Prostate gland (tissue), 2 donors: ENCODE data around the gene JMJD8. TPM values are rescaled to one million over a fixed set of nuclear protein-coding genes. Genes with fewer than 3 reads are reported as not detected.
"Not testable (repeated sequence)": the region's sequence is repeated elsewhere in the genome, so short reads cannot be mapped to it uniquely, and the experiment has no call there.

Experiments used
- DNase-seq: peaks from one replicate; pipeline ENCODE4 v3.0.0-alpha.2; 2019; ENCODE audit warnings: low spot score
- H3K27ac ChIP-seq, 2 donors: fragments of 200-600 bp; sonication (generic); 2 replicates each; pipeline ENCODE4 v1.5.1; 2017 to 2019
- H3K27me3 ChIP-seq: fragments of 200-600 bp; sonication (generic); replicated peaks from 2 replicates; pipeline ENCODE4 v1.5.1; 2019; ENCODE audit not compliant: insufficient read depth
- H3K36me3 ChIP-seq, 2 donors: fragments of 200-600 bp; sonication (generic); 1 replicate in 1 of 2; 2 replicates in 1 of 2; pipeline versions ENCODE4 v1.5.1 to v1.8.1; 2017 to 2019
- H3K4me1 ChIP-seq: fragments of 200-600 bp; sonication (generic); replicated peaks from 2 replicates; pipeline ENCODE4 v1.5.1; 2019
- H3K4me3 ChIP-seq, 2 donors: fragments of 200-600 bp; sonication (generic); 2 replicates each; pipeline ENCODE4 v1.5.1; 2017 to 2019
- H3K9me3 ChIP-seq: fragments of 200-600 bp; sonication (generic); 2 replicates; pipeline ENCODE4 v1.5.1; 2017
- POLR2A ChIP-seq: fragments of 450-650 bp; IDR thresholded peaks from one replicate; pipeline ENCODE4 v1.6.1; 2016; ENCODE audit warnings: antibody characterized with exemption, mild to moderate bottlenecking
- POLR2AphosphoS5 ChIP-seq: sonication (generic); formaldehyde crosslinking; IDR thresholded peaks from one replicate; pipeline ENCODE4 v1.6.1; 2017; ENCODE audit warnings: antibody characterized with exemption
- WGBS: methylation state at CpG from one replicate; pipeline ENCODE4 v1.1.5; 2018; 5-methylcytosine and 5-hydroxymethylcytosine counted together
- intact Hi-C: fragments of 100-400 bp; cut with DNase I; formaldehyde crosslinking; loops from one replicate; pipeline ENCODE4 v1.14.2; 2022
- total RNA-seq, 2 donors: library from RNA; depleted of rRNA; stranded (reverse); fragments of >200 nt; gene quantifications; one replicate each; pipeline ENCODE4 v1.1.0, GENCODE V29; 2016
- TF ChIP-seq, protein P1 (sequence below), 4 experiments: fragments of 200-600 bp in 2 of 4; fragments of 450-650 bp in 2 of 4; sonication (generic) in 2 of 4; IDR thresholded peaks; 1 replicate in 3 of 4; 2 replicates in 1 of 4; pipeline ENCODE4 v1.5.1; 2016 to 2019; ENCODE audit warnings: antibody characterized with exemption in 4 of 4, mild to moderate bottlenecking in 2 of 4, moderate library complexity in 2 of 4

Gene JMJD8
- total RNA-seq, 2 donors from 2014 or later = 121 to 132 TPM

GRCh38 chr16:694187-694862 lies 10.2 kb upstream of the JMJD8 start:
- intact Hi-C loops = no loop called here
- Histone ChIP-seq H3K27ac (no peak overlapping the region), H3K27me3 (peaks cover 23% of the 10 kb centered on the region), H3K36me3 (no peaks in the 10 kb centered on the region), H3K4me1 (peaks cover 11% of the 10 kb centered on the region), H3K9me3 (no peaks in the 10 kb centered on the region), H3K4me3 (peak overlapping the region; percentile 8 to 17)
- WGBS = 4% methylated on average over 42 of the region's 64 CpGs
- DNase-seq = no peak
- TF ChIP-seq, protein P1, sequence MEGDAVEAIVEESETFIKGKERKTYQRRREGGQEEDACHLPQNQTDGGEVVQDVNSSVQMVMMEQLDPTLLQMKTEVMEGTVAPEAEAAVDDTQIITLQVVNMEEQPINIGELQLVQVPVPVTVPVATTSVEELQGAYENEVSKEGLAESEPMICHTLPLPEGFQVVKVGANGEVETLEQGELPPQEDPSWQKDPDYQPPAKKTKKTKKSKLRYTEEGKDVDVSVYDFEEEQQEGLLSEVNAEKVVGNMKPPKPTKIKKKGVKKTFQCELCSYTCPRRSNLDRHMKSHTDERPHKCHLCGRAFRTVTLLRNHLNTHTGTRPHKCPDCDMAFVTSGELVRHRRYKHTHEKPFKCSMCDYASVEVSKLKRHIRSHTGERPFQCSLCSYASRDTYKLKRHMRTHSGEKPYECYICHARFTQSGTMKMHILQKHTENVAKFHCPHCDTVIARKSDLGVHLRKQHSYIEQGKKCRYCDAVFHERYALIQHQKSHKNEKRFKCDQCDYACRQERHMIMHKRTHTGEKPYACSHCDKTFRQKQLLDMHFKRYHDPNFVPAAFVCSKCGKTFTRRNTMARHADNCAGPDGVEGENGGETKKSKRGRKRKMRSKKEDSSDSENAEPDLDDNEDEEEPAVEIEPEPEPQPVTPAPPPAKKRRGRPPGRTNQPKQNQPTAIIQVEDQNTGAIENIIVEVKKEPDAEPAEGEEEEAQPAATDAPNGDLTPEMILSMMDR (IDR thresholded peaks at IDR 0.05) = no peak
- TF ChIP-seq POLR2AphosphoS5 (no peak), POLR2A (no peak)

DNA sequence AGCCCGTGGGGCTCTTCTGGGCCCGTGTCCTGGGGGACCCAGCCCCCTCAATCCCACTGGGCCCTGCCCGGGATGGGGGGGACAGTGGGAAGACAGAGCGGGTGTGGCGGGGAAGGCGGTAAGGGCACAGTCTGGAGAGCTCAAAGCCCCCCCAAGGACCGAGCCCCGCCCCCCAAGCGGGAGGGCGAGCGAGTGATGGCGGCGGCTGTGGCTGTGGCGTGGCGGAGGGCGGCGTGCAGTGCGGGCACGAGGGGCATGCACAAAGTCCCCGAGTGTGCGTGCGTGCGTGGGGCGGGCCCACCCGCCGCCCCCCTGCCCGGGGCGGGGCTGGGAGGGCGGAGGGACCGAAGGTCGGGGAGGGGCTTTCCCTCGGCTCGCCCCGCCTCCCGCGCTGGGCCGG lies 9.6 kb upstream of the JMJD8 start:
- Histone ChIP-seq H3K27me3 (peaks cover 23% of the 10 kb centered on the region), H3K27ac (no peak overlapping the region), H3K36me3 (no peaks in the 10 kb centered on the region), H3K4me1 (peaks cover 11% of the 10 kb centered on the region), H3K4me3 (no peak overlapping the region), H3K9me3 (no peaks in the 10 kb centered on the region)
- intact Hi-C loops = no loop called here
- 7% methylated on average over 37 of the region's 37 CpGs for WGBS
- DNase-seq = no peak
- TF ChIP-seq, protein P1 (IDR thresholded peaks at IDR 0.05) = no peak
- TF ChIP-seq POLR2A = no peak
- TF ChIP-seq POLR2AphosphoS5 = no peak

DNA sequence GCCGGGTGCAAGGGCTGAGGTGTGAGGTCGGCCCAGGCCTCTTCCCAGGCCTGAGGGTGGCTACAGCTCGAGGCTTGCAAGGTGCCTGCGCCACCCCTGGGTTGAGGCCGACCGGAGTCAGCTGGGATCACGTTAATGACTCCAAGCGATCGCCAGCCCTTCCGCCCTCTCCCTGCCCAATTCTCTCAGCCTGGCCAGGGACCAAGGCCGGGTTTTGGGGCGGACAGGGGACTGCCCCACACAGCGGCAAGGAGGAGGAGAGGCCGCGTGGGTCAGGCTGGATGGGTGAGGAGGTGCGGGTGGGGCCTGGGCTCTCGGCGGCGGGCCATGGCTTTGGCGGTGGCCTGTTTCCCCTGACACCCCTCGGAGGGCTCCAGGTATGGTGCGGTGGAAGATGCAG lies 9.2 kb upstream of the JMJD8 start:
- Histone ChIP-seq H3K27me3 (peaks cover 23% of the 10 kb centered on the region), H3K36me3 (no peaks in the 10 kb centered on the region), H3K4me1 (peaks cover 11% of the 10 kb centered on the region), H3K27ac (no peak overlapping the region), H3K9me3 (no peaks in the 10 kb centered on the region), H3K4me3 (no peak overlapping the region)
- DNase-seq = no peak
- TF ChIP-seq POLR2A (no peak), POLR2AphosphoS5 (no peak)
- TF ChIP-seq, protein P1 (IDR thresholded peaks at IDR 0.05) = no peak
- intact Hi-C loops = no loop called here
- WGBS = 45% methylated on average over 21 of the region's 22 CpGs

DNA sequence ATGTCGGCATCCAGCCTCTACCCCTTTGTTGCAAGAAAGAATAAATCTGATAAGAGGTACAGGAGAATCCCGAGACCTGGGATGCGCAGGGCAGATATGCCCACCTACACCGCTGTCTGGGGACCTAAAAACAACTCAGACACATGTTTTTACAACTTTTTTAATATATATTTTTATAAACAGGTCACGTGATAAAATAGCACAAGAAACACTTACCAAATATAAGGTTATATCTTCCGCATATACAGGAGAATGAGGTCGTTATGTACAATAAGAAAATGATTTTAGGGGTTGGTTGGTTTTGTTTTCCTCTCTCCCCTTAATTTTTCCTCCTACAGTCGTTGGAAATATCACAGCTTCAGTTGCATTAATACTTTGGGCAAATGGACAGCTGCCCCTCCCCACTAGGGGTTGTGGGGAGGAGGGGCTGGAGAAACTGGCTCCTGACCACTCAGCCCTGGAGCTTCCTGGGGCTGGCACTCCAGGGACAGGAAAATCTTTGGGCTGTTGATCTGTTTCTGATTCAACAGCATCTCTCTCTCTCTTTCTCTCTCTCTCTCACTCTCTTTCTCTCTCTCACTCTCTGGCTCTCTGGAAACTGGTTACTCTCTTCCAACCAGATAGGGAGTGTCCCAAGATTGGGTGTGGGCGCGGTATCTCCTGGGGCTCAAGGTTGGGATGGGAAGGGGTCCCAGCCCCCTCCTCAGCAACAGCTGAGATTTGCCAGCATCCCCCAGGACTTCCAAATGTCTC lies 8.4 kb upstream of the JMJD8 start:
- DNase-seq = no peak
- intact Hi-C loops = no loop called here
- no peak overlapping the region for H3K27ac ChIP-seq
- H3K36me3 ChIP-seq = no peaks in the 10 kb centered on the region
- TF ChIP-seq, protein P1 (IDR thresholded peaks at IDR 0.05) = no peak
- no peak for TF ChIP-seq POLR2A
- TF ChIP-seq POLR2AphosphoS5 = no peak
- H3K27me3 ChIP-seq = peaks cover 23% of the 10 kb centered on the region
- H3K9me3 ChIP-seq = no peaks in the 10 kb centered on the region
- peaks cover 11% of the 10 kb centered on the region for H3K4me1 ChIP-seq
- no peak overlapping the region for H3K4me3 ChIP-seq
- WGBS = 67% methylated on average over 10 of the region's 10 CpGs

GRCh38 chr16:691242-691641 lies 7.1 kb upstream of the JMJD8 start:
- H3K9me3 ChIP-seq, H3K4me3 ChIP-seq, H3K27ac ChIP-seq, DNase-seq, intact Hi-C loops, H3K36me3 ChIP-seq: not testable (repeated sequence)
- 70% methylated on average over 16 of the region's 16 CpGs for WGBS
- peaks cover 11% of the 10 kb centered on the region for H3K4me1 ChIP-seq
- H3K27me3 ChIP-seq = peaks cover 21% of the 10 kb centered on the region
